Colon (tissue), 2 donors: ENCODE measurements around the gene KRTAP15-1.

Experiments
- FAIRE-seq: peaks from 2 replicates; lab custom pipeline; 2012; peaks lifted over from hg19 to GRCh38; lab: Jason Lieb, UNC
- donor health status: control.
- donor health status: control.

The KRTAP15-1 gene, protein sequence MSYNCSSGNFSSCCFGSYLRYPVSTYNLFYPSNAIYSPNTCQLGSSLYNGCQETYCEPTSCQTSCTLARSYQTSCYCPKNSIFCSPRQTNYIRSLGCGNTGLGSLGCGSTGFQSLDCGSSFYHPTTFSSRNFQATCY

DNA sequence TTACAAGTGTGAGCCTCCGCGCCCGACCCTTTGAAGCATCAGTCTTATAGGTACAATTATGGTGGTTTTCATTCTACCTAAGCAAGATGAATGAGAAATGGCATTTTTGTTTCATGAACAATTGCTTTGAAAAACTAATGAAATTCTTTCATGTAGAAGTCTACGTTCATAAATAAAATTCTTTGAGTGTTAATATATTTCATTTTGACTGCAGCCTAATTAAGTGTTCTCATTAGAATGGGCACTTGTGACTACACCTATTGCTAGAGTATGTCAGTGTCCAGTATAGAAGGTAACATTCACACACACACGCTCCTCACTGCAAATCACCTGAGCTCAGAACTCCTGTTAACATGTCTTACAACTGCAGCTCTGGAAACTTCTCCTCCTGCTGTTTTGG, at the start of gene KRTAP15-1:
TSS of gene KRTAP15-1 (plus strand) at position 301 of the 400 bp plus-strand sequence. CDS start at position 354, 53 bp downstream.
- no peak for FAIRE-seq

DNA sequence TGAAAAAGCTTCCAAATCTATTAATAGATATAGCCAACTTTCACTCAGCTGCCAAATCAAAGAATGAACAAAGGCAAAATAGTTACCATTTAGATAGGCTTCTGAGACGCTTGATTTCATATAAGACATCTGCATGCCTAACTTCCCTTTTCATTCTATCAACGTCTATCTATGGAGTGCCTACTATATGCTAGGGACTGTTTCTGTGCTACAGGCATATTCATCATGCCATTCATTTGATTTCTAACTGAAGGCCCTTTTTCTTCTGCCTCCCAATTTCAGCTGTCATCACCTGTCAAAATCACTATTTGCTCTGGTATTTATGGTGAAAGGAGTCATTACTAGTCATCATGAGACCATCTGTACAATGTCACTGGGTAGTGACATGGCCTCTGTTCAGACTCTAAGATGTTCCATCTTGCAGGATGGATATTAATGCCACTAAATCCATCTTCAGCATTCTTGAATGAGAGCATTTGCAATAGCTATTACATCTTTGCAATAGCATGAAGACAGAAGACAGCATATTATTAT, 48.5 kb upstream of the KRTAP15-1 start:
- FAIRE-seq = no peak

DNA sequence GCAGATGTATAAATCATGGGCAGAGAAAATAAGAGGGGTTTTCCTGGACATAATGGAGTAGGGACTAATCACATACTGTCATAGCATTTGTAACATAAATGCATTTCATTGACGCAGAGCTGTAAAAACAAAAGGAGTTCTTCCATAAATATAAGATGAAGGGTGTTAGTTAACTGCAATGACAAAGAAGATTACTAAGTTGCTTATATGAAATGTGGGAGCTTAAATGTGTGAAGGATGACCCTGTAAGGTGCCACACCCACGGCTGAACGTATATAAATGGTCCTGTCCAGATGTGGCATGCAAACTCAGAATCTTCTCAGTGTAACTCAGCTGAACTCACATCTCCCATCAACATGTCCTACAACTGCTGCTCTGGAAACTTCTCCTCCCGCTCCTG, 44.3 kb upstream of the KRTAP15-1 start, which contains the start of gene KRTAP13-1:
TSS of gene KRTAP13-1 (plus strand) at position 301 of the 400 bp plus-strand sequence. CDS start at position 357, 56 bp downstream.
- no peak for FAIRE-seq

DNA sequence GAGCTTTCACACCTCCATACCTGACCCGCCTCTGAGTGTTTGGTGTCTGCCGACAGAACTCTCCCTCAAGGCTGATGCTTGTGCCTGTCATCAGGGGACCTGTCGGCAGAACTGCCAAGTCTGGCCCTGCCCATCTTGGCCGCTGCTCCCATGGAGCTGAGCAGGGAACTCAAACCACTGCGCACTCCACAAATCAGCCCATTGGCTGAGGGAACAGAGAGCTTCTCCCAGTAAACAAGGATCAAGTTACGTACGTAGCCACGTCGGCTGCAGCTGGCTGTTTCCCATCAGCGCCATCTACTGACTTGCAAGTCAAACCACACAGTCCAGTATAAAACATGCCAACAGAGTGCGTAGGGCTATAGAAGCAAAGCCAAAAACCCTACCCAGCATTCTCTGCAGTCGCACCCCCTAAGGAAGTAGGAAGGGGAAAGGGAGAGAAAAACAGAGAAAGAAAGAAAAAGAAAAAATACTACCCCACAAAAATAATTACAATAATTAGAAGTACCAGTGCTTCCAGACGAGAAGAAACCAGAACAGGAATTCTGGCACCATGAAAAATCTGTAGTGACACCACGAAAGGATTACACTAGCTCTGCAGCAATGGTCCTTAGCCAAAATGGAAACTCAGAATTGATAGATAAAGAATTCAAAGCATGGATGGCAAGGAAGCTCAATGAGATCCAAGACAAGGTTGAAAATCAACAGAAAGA, 31.1 kb upstream of the KRTAP15-1 start:
- no peak for FAIRE-seq

DNA sequence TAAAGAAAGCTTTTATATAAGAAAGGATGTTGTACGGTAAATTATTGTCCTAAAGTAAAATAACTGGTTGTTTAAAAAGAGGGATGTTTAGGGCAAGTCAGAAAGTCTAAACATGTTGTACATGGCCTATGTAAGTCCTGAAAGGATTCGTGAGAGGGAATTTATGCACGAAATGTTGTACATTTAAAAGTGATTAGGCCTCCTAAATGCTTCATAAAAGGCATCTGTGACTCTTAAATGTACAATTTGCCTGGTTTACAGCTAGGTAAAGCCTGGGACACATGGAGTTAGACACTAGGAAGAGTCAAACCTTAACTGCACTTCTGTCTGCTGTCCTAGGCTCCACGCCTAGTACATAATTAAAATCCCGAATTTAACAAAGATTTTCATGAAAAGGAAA, 24.1 kb upstream of the KRTAP15-1 start:
- no peak for FAIRE-seq

DNA sequence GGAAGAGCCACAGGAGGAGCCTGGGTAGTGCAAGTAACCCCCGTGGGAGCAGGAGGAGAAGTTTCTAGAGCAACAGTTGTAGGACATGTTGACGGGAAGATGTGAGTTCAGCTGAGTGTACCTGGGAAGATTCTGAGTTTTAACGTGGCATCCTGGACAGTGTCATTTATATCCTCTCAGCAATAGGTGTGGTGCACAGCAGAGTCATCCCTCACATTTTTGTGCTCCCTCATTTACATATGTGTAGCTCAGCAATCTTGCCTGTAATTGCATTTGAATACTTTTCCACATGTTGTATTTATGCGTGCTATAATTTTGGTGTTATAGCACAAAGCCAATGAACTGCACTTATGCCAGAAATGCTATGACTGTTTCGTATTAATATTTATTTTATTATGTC, 14.2 kb upstream of the KRTAP15-1 start, which contains the start of gene KRTAP13-3:
TSS of gene KRTAP13-3 (minus strand) at position 101 of the 400 bp plus-strand sequence. CDS start at position 87, 14 bp downstream.
- FAIRE-seq = no peak

DNA sequence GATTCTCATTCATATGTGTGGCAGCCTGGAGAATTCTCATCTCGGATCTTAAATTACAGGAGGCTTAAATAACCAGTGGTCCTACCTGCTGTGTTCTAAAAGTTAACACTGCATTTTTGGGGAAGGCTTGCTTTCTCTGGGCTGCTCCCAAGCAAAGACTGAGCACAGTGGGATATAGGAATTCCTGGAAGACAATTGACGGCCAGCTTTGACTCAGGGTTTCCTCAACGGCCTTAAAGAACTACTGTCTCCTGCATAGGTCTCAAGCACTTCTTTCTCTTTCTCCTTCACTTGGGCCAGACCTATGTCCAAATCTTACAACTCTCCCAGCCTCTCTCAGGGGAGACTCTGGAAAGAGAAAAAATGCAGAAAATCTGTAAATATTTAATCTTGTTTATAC, 13.3 kb upstream of the KRTAP15-1 start:
- no peak for FAIRE-seq

DNA sequence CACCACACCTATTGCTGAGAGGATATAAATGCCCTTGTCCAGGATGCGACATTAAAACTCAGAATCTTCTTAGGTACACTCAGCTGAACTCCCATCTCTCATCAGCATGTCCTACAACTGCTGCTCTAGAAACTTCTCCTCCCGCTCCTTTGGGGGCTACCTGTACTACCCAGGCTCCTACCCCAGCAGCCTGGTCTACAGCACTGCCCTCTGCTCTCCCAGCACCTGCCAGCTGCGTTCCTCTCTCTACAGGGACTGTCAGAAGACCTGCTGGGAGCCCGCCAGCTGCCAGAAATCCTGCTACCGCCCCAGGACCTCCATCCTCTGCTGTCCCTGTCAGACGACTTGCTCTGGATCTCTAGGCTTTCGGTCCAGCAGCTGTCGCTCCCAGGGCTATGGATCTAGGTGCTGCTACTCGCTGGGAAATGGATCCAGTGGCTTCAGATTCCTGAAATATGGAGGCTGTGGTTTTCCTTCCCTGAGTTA, 9.9 kb upstream of the KRTAP15-1 start, which contains the start of gene KRTAP13-4:
TSS of gene KRTAP13-4 (plus strand) at position 51 of the 486 bp plus-strand sequence. CDS start at position 107, 56 bp downstream.
- no peak for FAIRE-seq

DNA sequence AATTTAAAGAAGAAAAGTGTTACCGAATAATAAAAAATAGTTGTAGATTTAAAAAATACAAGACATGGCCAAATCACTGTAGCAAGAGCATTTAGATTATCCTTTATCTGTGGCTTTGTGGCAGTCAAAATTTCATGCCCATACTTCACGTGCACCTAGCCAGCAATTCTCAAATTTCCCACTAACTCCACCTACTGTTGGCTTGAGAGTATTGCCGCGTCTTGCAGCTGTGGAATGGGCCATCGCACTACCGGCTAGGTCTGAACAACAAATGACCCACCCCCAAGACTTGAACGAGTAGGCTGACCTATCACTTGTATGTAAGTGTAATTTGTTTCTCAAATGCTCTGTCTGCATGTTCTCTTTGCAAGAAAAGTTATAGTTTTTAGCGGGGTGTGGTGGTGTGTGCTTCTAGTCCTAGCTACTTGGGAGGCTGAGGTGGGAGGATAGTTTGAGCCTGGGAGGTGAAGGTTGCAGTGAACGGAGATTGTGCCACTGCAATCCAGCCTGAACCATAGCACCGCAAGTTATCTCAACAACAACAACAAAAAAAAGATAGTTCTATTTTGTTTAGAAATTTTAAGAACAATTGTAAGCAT, 5.9 kb upstream of the KRTAP15-1 start:
- no peak for FAIRE-seq

DNA sequence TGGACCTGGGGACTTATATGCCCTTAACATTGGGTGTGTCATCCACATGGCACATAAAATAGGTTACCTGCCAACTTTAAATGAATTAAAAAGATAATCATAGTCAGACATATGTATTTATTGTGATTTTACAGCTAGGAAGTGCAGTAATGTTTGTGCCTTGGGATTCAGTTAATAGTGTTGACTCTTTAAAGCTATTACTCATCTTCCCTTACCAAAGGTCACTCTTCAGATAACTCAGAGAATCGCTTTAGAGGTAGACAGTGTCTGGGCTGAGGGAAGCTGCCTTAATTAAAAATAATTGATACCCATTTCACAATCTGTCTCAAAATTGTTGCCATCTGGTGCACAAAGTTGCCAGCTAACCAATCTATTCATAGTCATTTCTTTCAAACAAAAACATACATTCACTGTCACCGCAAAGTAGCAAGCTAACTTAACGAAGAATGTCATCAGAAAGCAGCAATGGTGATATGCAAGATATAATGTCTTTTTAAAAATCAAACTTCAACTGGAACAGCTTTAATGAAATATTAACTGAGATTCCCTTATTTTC, 3.0 kb upstream of the KRTAP15-1 start:
- no peak for FAIRE-seq

DNA sequence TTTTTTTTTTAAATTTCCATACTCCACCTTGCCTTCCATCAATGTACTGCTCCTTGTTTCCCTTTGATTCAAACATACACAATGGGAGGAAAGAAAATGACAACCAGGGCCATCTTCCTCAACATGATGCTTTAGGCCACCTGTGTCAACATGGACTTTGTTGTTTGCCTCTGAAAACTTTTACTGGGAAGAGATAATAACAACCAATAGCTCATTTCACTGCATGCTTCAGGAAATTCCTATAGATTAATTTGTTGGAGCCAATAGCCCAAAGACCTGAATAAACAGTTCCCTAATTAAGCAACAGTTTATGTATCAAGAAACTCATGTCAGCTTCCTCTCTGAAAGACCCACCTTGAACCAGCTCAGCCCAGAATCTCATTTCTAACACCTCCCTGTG, 3.2 kb downstream of the KRTAP15-1 start:
- FAIRE-seq = no peak

DNA sequence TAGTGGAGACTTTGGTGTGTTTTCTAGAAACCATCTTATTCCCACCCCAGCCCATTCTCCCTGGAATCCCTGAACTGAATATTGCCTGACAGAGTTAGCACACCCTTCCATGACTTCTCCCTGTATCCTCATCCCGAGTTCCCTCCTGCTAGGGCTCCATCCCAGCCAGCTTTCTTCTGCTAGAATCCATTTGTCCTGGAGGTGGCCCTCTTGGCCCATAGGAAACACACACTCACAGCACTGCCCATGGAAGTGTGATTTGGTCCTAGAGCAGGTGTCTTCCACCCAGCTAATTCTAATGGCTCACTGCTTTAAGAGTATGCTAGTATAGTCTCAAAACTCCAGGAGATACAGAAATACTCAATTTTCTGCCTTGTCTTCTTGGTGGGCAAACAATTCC, 4.1 kb downstream of the KRTAP15-1 start:
- FAIRE-seq = no peak

DNA sequence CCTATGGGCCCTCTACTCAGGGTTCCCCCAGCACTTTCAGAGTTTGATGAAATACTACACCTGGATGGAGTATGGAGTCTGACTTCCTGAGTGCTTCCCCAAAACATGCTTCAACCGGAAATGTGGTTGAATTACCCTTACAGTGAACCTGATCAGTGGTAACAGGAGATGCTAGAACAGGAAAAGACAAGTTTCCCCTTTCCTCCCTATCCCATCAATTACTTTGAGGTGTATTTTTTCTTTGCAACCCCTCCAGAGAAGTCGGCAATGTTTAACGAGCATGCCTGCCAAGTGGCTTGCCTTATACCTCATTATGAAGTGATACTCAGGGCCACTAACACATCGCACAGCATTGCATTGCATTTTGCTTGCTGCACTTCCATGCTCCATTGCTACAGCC, 7.0 kb downstream of the KRTAP15-1 start:
- FAIRE-seq = no peak

DNA sequence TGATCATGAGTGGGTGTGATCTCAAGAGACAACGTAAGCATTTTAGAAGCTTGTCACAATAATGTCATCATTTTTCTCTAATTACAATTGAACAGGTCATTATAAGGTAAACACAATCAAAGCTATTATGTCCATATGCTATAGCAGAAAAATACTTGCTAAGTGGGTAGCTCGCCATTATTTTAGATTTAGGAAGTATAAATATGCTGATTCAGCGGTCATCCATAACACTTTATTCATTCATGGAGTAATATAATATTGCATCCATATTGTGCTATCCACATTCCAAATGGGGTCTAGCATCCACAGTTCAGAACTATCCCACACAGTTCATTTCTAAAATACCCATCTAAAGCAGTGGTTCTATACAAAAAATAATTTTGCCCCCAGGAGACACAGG, 8.4 kb downstream of the KRTAP15-1 start:
- no peak for FAIRE-seq

DNA sequence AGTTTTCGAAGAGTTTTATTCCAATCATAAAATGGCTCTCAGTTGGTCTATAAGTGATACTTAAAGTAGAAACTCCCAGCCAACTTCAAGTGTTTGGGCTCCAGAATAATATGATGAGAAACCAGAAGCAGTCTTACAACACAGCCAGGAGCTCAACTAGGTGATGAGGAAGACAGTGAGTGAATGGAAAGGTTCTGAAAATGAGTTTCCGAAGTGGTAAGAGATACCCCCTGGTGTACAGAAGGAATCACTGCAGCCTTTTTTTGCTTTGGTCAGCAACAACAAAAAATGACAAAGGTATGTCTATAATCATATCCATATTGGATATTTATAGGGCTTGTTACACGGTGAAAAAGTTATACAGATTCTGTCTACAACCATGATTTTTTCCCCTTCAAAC, 23.6 kb downstream of the KRTAP15-1 start:
- FAIRE-seq = no peak

DNA sequence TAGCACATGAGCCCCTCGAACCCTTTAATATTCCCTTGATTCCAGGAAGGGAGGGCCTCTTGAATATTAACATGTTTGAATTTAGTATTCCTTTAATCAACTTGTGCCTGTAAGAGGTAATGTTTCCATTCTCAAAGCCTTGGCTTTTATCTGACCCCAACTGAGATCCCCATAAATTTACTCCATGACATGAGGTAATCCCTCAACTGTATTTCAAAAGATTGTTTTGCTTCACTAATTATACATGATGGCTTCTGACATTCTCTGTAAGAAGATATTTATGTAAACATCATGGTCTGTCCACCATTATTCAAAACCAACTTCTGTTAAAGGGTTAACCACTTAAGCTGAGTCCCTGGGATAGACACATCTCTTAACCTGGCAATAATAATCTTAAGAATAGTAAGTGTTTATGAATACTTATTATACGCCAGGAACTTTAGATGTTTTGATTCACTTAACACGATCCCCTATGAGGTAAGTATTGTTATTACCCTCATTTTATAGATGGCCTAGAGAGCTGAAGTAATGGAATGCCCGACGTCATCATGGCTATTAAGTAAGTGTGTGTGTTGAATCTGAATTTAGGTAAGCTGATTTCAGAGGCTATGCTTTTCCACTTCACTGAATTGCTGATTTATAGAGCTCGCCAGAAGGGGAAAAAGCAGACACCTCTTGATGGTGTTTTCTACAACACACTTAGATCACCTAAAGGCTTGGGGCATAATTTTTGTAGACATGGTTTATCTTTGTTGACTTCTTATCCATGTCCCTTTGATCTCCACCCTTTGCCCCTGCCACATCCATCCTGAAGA, 29.0 kb downstream of the KRTAP15-1 start:
- no peak for FAIRE-seq

DNA sequence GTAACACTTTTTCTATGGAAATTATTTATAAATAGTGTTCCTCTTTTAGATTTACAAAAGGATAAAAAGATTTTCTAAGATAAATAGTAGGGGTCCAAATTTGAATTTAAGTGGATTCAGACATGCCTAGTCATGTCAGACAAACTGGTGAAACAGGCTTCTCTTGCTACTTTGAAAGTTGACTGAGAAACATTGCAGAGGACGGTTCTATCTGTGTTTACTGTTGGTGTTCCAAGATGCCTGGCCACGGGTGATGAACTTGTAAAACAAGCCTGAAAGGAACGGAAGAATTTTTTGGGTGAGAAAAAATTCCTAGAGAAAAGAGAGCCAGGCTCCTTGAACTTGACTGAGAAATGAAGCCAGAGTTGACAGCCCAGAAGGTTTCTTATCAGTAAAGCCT, 37.9 kb downstream of the KRTAP15-1 start:
- FAIRE-seq = no peak

DNA sequence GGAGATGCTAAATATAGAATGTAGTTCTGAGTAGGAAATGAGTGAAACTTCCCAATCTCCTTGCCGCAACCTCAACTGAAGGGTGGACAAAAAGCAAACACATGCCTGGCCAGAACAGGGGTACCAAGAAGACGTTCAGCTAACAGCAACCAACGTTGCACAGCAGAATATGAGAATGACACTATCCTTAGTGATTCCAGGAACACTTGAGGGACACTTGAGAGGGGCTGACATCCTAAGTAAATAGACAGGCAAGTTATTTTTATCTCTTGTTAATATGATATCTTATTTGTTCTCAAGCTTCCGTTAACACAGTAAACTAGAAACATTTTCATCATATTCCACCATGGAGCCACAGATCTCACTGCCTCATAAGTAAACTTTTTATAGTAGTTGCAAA, 39.2 kb downstream of the KRTAP15-1 start:
- no peak for FAIRE-seq

DNA sequence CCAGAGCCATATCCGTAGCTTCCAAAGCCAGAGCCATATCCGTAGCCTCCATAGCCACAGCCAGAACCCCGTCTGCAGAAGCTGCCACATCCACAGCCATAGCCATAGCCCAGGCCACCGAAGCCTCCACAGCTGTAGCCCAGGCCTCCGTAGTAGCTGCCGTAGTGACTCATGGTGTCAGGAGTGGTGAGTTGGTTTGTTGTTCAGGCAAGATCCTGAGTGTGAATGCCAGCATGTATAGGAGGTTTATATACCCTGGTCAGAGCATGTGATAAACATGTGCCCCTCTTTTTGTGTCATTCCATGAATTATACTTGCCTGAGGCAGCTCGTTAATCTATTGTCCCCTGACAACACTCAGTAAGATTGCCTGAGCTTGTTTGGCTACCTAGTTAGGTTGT, 40.1 kb downstream of the KRTAP15-1 start, which contains the start of gene KRTAP19-1:
TSS of gene KRTAP19-1 (minus strand) at position 223 of the 400 bp plus-strand sequence. CDS start at position 173, 50 bp downstream.
- no peak for FAIRE-seq

DNA sequence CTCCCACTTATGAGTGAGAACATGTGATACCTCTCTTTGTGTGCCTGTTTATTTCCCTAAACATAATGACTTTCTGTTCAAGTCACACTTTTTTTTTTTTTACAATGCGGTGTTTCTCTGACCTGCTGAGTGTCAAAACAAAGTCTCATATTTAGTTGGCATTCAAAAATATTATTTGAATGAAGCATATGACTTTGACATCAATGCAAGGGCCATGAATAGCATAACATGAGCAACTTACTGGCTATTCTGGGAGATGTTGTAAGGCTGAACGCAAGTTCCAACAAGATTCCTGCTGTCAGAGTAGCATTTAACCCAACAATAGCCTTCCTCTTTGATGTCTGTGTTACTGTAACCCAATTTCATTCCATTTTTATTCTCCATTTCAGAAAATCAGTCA, 42.1 kb downstream of the KRTAP15-1 start:
- FAIRE-seq = no peak

DNA sequence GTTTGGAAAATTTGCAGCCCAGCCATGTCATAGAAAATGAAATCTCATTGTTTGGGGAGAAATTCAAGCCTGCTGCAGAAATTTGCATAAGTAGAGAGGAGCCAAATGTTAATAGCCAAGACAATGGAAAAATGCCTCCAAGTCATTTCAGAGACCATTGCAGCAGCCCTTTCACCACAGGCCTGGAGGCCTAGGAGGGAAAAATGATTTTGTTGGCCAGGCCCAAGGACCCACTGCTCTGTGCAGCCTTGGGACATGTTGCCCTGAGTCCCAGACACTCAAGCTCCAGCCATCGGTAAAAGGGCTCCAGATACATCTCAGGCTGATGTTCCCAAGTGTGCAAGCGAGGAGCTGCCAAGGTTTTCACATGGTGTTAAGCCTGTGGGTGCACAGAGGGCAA, 46.1 kb downstream of the KRTAP15-1 start:
- FAIRE-seq = no peak

DNA sequence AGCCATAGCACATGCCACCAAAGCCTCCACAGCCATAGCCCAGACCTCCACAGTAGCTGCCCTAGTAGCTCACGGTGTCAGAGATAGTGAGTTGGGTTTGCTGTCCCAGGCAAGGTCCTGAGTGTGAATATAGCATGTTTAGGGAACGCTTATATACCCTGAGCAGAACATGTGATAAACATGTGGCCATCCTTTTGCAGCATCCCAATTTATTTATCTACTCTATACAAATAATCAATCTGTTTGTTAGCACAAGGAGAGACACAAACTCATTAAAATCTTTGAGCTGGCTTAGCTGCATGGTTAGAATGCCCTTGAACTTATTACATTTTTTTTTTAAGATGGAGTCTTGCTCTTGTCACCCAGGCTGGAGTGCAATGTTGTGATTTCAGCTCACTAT, 47.3 kb downstream of the KRTAP15-1 start, which contains the start of gene KRTAP19-2:
TSS of gene KRTAP19-2 (minus strand) at position 101 of the 400 bp plus-strand sequence. CDS start at position 13, 88 bp downstream.
- no peak for FAIRE-seq
